KMS-11 (cell line): ENCODE measurements around the gene ACSM2A.
"Not testable (repeated sequence)": the region's sequence is repeated elsewhere in the genome, so short reads cannot be mapped to it uniquely, and the experiment has no call there.

Experiments used
- H2AFZ ChIP-seq: fragments of 200-600 bp; sonication (generic); 2 replicates; pipeline ENCODE4 v1.6.1; 2016; ENCODE audit warnings: antibody characterized with exemption, mixed run types, low read depth
- H3K27ac ChIP-seq: fragments of 200-600 bp; sonication (generic); 2 replicates; pipeline ENCODE4 v1.6.1; 2016; ENCODE audit warnings: mild to moderate bottlenecking, mixed run types
- H3K27me3 ChIP-seq: fragments of 200-600 bp; sonication (generic); 2 replicates; pipeline ENCODE4 v1.6.1; 2017; ENCODE audit warnings: mild to moderate bottlenecking, low read depth, mixed run types, moderate library complexity; ENCODE audit not compliant: insufficient read depth
- H3K36me3 ChIP-seq: fragments of 200-600 bp; sonication (generic); 2 replicates; pipeline ENCODE4 v1.6.1; 2017; ENCODE audit warnings: mild to moderate bottlenecking, mixed run types; ENCODE audit not compliant: insufficient read depth
- H3K4me1 ChIP-seq: fragments of 200-600 bp; sonication (generic); 2 replicates; pipeline ENCODE4 v1.6.1; 2016; ENCODE audit warnings: mild to moderate bottlenecking, low read depth, mixed run types; ENCODE audit not compliant: poor library complexity, severe bottlenecking
- H3K4me2 ChIP-seq: fragments of 200-600 bp; sonication (generic); 2 replicates; pipeline ENCODE4 v1.7.0; 2016; ENCODE audit warnings: mild to moderate bottlenecking, mixed run types
- H3K4me3 ChIP-seq: fragments of 200-600 bp; sonication (generic); IDR thresholded peaks from 2 replicates; pipeline ENCODE4 v1.6.1; 2017; ENCODE audit warnings: low read depth, low read length, mixed read lengths; ENCODE audit not compliant: insufficient read depth
- H3K79me2 ChIP-seq: fragments of 200-600 bp; sonication (generic); 2 replicates; pipeline ENCODE4 v1.6.1; 2016; ENCODE audit warnings: low read depth, mixed run types; ENCODE audit not compliant: insufficient read depth
- H3K9ac ChIP-seq: fragments of 200-600 bp; sonication (generic); 2 replicates; pipeline ENCODE4 v1.6.1; 2016; ENCODE audit warnings: mild to moderate bottlenecking, mixed run types
- H4K20me1 ChIP-seq: fragments of 200-600 bp; sonication (generic); 2 replicates; pipeline ENCODE4 v1.6.1; 2016; ENCODE audit warnings: mild to moderate bottlenecking, mixed run types; ENCODE audit not compliant: insufficient read depth
- TF ChIP-seq, protein P1 (sequence below): fragments of 200-600 bp; sonication (generic); conservative IDR thresholded peaks from 2 replicates; pipeline ENCODE4 v1.6.1; 2017; ENCODE audit warnings: low read depth, mild to moderate bottlenecking, antibody characterized with exemption, low read length, moderate library complexity, mixed read lengths

Gene ACSM2A

DNA sequence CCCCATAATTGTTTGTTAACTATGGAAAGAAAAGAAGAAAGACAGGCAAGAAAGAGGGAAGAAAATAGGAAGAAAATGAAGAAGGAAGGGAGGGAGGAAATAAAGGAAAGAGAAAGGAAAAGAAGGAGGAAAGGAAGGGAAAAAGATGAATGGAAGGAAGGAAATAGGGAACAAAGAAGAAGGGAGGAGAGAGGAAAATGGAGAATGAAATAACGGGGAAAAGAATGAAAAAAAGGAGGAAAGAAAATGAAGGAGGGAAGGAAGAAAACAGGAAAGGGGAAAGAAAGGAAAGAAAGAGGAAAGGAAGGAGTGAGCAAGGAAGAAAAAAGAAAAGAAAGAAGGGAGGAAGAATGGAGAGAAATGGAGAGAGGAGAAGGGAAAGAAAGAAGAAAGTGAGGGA lies 20.8 kb upstream of the ACSM2A start:
- not testable (repeated sequence) for H3K4me3 ChIP-seq, H3K4me2 ChIP-seq, H3K79me2 ChIP-seq, H2AFZ ChIP-seq, H3K9ac ChIP-seq, H4K20me1 ChIP-seq, H3K27me3 ChIP-seq, H3K4me1 ChIP-seq, H3K27ac ChIP-seq, H3K36me3 ChIP-seq

DNA sequence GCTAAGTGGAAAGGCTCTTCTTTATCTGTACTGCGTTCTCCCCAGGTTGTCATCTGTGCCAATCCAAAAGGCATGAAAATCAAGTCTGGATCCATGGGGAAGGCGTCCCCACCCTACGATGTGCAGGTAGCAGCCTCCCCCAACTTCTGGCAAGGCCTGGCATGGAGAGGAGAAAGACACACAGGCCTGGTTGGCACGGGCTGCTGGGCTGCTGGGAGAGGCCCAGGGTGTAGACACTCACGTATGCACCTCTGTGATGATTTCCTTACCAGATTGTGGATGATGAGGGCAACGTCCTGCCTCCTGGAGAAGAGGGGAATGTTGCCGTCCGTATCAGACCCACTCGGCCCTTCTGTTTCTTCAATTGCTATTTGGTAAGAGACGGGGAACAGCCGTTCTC lies 20.4 kb upstream of the ACSM2A start:
- no peaks in the 10 kb centered on the region for H3K27me3 ChIP-seq
- no peak overlapping the region for H3K27ac ChIP-seq
- H3K79me2 ChIP-seq = no peaks in the 10 kb centered on the region
- no peaks in the 10 kb centered on the region for H3K36me3 ChIP-seq
- H4K20me1 ChIP-seq = no peaks in the 10 kb centered on the region
- TF ChIP-seq, protein P1, sequence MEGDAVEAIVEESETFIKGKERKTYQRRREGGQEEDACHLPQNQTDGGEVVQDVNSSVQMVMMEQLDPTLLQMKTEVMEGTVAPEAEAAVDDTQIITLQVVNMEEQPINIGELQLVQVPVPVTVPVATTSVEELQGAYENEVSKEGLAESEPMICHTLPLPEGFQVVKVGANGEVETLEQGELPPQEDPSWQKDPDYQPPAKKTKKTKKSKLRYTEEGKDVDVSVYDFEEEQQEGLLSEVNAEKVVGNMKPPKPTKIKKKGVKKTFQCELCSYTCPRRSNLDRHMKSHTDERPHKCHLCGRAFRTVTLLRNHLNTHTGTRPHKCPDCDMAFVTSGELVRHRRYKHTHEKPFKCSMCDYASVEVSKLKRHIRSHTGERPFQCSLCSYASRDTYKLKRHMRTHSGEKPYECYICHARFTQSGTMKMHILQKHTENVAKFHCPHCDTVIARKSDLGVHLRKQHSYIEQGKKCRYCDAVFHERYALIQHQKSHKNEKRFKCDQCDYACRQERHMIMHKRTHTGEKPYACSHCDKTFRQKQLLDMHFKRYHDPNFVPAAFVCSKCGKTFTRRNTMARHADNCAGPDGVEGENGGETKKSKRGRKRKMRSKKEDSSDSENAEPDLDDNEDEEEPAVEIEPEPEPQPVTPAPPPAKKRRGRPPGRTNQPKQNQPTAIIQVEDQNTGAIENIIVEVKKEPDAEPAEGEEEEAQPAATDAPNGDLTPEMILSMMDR = no peak
- H3K9ac ChIP-seq = no peak overlapping the region
- no peak overlapping the region for H2AFZ ChIP-seq
- no peak overlapping the region for H3K4me3 ChIP-seq
- H3K4me1 ChIP-seq = no peaks in the 10 kb centered on the region
- H3K4me2 ChIP-seq = no peak overlapping the region

DNA sequence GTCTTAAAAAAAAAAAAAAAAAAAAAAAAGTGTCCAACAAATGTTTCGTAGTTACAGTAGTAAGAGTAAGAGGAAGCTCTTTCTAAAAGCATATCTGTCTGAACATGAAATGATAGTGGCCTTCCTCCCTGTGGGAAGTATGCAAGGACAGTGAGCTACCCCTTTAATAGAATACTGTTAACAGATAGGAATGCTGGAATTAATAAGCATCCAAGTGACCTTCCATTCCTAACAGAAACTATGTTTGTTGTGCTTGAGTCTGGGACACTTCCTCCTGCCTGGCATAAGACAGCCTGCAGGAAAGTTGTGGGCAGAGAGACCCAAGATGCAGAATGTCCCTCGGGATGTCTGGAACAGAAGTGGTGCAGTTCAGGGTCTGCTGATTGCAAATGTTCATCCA lies 12.4 kb upstream of the ACSM2A start:
- H4K20me1 ChIP-seq, H3K27ac ChIP-seq, H3K9ac ChIP-seq: not testable (repeated sequence)

DNA sequence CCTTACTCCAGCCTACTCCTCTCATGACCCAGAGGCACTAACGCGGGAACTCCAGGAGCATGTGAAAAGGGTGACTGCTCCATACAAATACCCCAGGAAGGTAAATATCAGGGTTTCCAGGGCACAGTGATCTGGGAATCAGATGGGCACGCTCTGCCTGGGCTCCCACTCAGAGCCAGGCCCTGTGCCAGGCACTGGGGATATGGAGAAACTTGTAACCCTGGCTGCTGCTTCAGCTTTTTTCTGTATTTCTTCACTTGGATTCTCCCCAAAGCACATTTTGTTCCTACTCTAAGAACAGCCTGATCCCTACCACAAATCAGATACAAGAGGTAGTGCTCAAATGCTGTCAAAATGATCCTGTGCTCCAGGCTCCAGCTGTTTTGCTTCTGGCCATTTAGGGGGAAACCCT lies 11.5 kb upstream of the ACSM2A start:
- H3K79me2 ChIP-seq, H4K20me1 ChIP-seq, H3K4me3 ChIP-seq, H3K4me1 ChIP-seq, H2AFZ ChIP-seq, H3K27ac ChIP-seq, H3K36me3 ChIP-seq, H3K9ac ChIP-seq, H3K4me2 ChIP-seq, H3K27me3 ChIP-seq: not testable (repeated sequence)

More for the DNA sequence above, 12.4 kb upstream of the ACSM2A start:
- not testable (repeated sequence) for H3K4me2 ChIP-seq, H3K79me2 ChIP-seq, H3K4me1 ChIP-seq, H2AFZ ChIP-seq, H3K4me3 ChIP-seq, H3K27me3 ChIP-seq, H3K36me3 ChIP-seq

DNA sequence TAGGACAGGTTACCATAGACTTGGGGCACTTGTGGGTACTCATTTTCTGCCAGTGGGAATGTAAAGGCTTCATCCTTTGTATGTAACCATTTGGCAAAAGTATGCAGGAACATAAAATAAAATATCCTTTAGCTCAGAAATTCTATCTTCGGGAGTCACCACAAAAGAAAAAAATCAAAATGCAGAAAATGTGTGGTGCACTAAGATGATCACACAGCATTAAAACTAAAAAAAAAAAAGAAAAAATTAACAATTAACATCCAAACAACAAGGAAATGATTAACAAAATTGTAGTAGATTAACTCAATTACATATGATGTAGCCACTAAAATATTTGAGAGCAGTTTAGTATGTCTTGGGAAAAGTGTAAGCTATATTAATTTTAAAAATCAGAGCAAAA lies 10.6 kb upstream of the ACSM2A start:
- H3K4me3 ChIP-seq, H3K4me2 ChIP-seq, H3K36me3 ChIP-seq, H4K20me1 ChIP-seq, H3K27me3 ChIP-seq, H3K4me1 ChIP-seq, H3K27ac ChIP-seq, H2AFZ ChIP-seq, H3K79me2 ChIP-seq, H3K9ac ChIP-seq: not testable (repeated sequence)

DNA sequence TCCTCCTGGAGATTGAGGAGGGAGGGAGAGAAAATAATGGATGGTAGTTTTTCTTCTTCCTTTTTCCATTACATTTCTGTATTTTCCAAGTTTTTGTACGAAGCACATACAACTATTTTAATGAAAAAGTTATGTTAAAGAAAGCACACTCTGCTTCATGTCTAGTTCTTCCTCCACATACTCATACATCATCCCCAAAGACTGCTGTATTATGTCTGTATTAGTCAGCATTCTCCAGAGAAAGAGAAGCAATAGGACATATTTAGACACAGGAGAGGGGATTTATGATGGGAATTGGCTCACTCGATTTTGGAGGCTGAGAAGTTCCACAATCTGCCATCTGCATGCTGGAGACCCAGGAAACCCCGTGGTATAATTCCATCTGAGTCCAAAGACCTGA lies 10.1 kb upstream of the ACSM2A start:
- TF ChIP-seq, protein P1 = no peak
- H3K4me3 ChIP-seq = no peak overlapping the region
- no peak overlapping the region for H3K4me2 ChIP-seq
- no peaks in the 10 kb centered on the region for H3K79me2 ChIP-seq
- no peak overlapping the region for H3K9ac ChIP-seq
- no peaks in the 10 kb centered on the region for H3K36me3 ChIP-seq
- no peak overlapping the region for H3K27ac ChIP-seq
- H3K27me3 ChIP-seq = no peaks in the 10 kb centered on the region
- H2AFZ ChIP-seq = no peak overlapping the region
- H4K20me1 ChIP-seq = no peaks in the 10 kb centered on the region
- H3K4me1 ChIP-seq = no peaks in the 10 kb centered on the region

DNA sequence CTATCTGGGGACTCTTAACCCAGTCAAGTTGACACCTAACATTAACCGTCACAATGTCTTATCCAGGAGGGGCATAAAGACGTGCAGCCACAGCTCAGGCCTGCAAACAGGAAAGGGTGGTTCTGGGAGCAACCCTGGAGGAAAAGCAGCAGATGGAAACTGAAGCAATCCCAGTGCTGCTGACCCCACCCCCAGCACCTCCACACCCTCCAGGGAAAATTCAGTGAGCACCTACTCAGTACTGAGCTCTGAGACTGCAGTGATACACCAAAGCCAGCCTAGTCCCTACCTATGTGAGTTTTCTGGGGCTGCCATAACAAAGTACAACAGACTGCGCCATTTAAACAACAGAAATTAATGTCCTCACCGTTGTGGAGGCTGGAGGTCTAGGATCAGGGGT lies 9.5 kb upstream of the ACSM2A start:
- H3K79me2 ChIP-seq, H3K4me2 ChIP-seq, H4K20me1 ChIP-seq, H2AFZ ChIP-seq, H3K9ac ChIP-seq, H3K4me3 ChIP-seq, H3K27me3 ChIP-seq, H3K4me1 ChIP-seq, H3K27ac ChIP-seq, H3K36me3 ChIP-seq: not testable (repeated sequence)

DNA sequence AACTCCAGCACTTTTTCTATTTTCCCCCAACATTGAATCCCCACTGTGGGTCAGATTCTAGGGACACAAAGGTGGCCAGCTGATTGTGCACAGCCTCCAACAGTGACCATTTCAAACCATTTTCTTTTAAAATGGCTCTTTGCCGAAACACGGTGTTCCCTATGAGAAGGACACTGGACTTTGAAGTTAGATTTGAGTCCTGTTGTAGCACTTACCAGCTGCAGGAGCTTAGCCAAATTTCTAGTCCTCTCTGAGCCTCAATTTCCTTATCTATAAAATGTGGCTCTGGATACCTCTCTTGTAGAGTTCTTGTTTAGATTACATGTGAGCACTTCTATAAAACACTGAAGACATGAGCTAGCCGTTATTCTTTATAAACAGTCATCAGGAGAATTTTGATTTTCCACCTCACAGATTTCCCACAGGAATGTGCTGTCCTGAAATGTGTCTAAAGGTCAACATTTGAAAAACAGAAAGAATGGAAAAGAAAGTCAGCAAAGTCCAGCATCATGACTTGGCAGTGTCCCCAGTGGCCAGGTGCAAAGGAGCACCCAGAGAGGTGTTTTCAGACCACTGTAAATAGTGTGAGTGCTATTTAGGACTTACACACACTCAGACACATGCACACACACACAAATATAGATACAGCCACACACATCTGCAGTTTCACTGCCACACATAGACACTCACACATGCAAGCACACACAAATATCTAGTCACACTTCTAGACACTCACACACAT lies 4.5 kb upstream of the ACSM2A start:
- not testable (repeated sequence) for H3K79me2 ChIP-seq

DNA sequence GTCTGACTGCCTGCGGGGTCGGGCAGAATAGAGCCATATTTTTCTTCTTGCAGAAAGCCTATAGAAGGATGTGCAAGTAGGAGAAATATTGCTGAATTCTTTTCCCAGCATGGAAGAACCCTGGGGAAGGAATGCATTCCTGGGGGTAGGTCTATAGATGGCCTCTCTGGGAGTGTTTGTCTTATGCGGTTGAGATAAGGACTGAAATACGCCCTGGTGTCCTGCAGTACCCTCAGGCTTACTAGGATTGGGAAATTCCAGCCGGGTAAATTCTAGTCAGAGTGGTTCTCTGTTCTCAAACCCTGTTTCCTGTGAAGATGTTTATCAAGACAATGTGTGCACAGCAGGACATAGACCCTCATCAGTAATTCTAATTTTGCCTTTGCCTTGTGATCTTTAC lies 2.3 kb downstream of the ACSM2A start:
- H4K20me1 ChIP-seq, H3K27ac ChIP-seq, H3K9ac ChIP-seq, H3K4me1 ChIP-seq, H3K36me3 ChIP-seq, H3K4me2 ChIP-seq, H3K4me3 ChIP-seq, H3K27me3 ChIP-seq, H2AFZ ChIP-seq, H3K79me2 ChIP-seq: not testable (repeated sequence)

More for the DNA sequence above, 4.5 kb upstream of the ACSM2A start:
- H4K20me1 ChIP-seq, H3K27me3 ChIP-seq, H3K4me2 ChIP-seq, H3K9ac ChIP-seq, H3K36me3 ChIP-seq, H2AFZ ChIP-seq, H3K4me1 ChIP-seq, H3K4me3 ChIP-seq, H3K27ac ChIP-seq: not testable (repeated sequence)
